H9 (cell line): Measurements from ENCODE around the gene TRPV4. TPM values are rescaled to one million over a fixed set of nuclear protein-coding genes. Genes with fewer than 3 reads are reported as not detected.

ENCODE experiments used
- DNase-seq: peaks from one replicate; pipeline ENCODE4 v3.0.0-alpha.2; 2017
- H2AFZ ChIP-seq: one replicate; pipeline ENCODE4 v1.6.1; 2013; ENCODE audit warnings: mild to moderate bottlenecking, low read length, control low read depth, moderate library complexity
- H2AK5ac ChIP-seq: 2 replicates; pipeline ENCODE4 v1.6.1; 2013; ENCODE audit warnings: low read length, control low read depth, mixed read lengths; ENCODE audit not compliant: insufficient read length
- H2BK120ac ChIP-seq: one replicate; pipeline ENCODE4 v1.6.1; 2013; ENCODE audit warnings: low read depth, mild to moderate bottlenecking, low read length, control low read depth, inconsistent platforms; ENCODE audit not compliant: poor library complexity, severe bottlenecking
- H2BK12ac ChIP-seq: 2 replicates; pipeline ENCODE4 v1.6.1; 2013; ENCODE audit warnings: low read length, control low read depth, mixed read lengths, low read depth; ENCODE audit not compliant: insufficient read length
- H2BK15ac ChIP-seq: 2 replicates; pipeline ENCODE4 v1.6.1; 2013; ENCODE audit warnings: low read depth, low read length, control low read depth
- H2BK20ac ChIP-seq: one replicate; pipeline ENCODE4 v1.6.1; 2013; ENCODE audit warnings: low read depth, mild to moderate bottlenecking, low read length, control low read depth, inconsistent platforms; ENCODE audit not compliant: poor library complexity, severe bottlenecking
- H2BK5ac ChIP-seq: 2 replicates; pipeline ENCODE4 v1.6.1; 2013; ENCODE audit warnings: low read length, control low read depth, mixed read lengths; ENCODE audit not compliant: insufficient read length
- H3K14ac ChIP-seq: 2 replicates; pipeline ENCODE4 v1.6.1; 2013; ENCODE audit warnings: low read length, control low read depth; ENCODE audit not compliant: insufficient read depth
- H3K18ac ChIP-seq: 2 replicates; pipeline ENCODE4 v1.6.1; 2013; ENCODE audit warnings: low read depth, mild to moderate bottlenecking, mixed read lengths, low read length, control low read depth; ENCODE audit not compliant: insufficient read length
- H3K23ac ChIP-seq: 2 replicates; pipeline ENCODE4 v1.6.1; 2013; ENCODE audit warnings: low read length, control low read depth, mixed read lengths, low read depth; ENCODE audit not compliant: insufficient read length
- H3K23me2 ChIP-seq: 2 replicates; pipeline ENCODE4 v1.6.1; 2013; ENCODE audit warnings: low read depth, mild to moderate bottlenecking, mixed read lengths, low read length, control low read depth; ENCODE audit not compliant: insufficient read length, poor library complexity, severe bottlenecking
- H3K27ac ChIP-seq: 2 replicates; pipeline ENCODE4 v1.5.1; 2013; ENCODE audit warnings: low read length, control low read depth, mixed read lengths, low read depth; ENCODE audit not compliant: insufficient read length
- H3K27me3 ChIP-seq: 2 replicates; pipeline ENCODE4 v1.6.1; 2013; ENCODE audit warnings: low read length, control low read depth, inconsistent platforms; ENCODE audit not compliant: insufficient read depth
- H3K4ac ChIP-seq: 2 replicates; pipeline ENCODE4 v1.6.1; 2013; ENCODE audit warnings: low read depth, mild to moderate bottlenecking, control low read depth, inconsistent platforms, low read length, moderate library complexity
- H3K4me1 ChIP-seq: 2 replicates; pipeline ENCODE4 v1.6.1; 2013; ENCODE audit warnings: low read length, control low read depth, inconsistent platforms; ENCODE audit not compliant: insufficient read depth
- H3K4me2 ChIP-seq: 2 replicates; pipeline ENCODE4 v1.6.1; 2013; ENCODE audit warnings: low read length, control low read depth, mixed read lengths; ENCODE audit not compliant: insufficient read length, insufficient read depth
- H3K56ac ChIP-seq: 2 replicates; pipeline ENCODE4 v1.6.1; 2013; ENCODE audit warnings: low read depth, mild to moderate bottlenecking, mixed read lengths, low read length, control low read depth; ENCODE audit not compliant: insufficient read length
- H3K79me1 ChIP-seq: 2 replicates; pipeline ENCODE4 v1.6.1; 2013; ENCODE audit warnings: low read depth, mild to moderate bottlenecking, moderate library complexity, low read length, control low read depth, inconsistent platforms; ENCODE audit not compliant: insufficient read depth, poor library complexity, severe bottlenecking
- H3K79me2 ChIP-seq: 2 replicates; pipeline ENCODE4 v1.6.1; 2013; ENCODE audit warnings: low read length, control low read depth, inconsistent platforms; ENCODE audit not compliant: insufficient read depth
- H3K9ac ChIP-seq: 2 replicates; pipeline ENCODE4 v1.6.1; 2013; ENCODE audit warnings: low read length, control low read depth, mixed read lengths; ENCODE audit not compliant: insufficient read length; ENCODE audit errors: extremely low read depth
- H3K9me3 ChIP-seq: one replicate; pipeline ENCODE4 v1.6.1; 2013; ENCODE audit warnings: low read depth, low read length, inconsistent platforms; ENCODE audit not compliant: control insufficient read depth
- H3T11ph ChIP-seq: one replicate; pipeline ENCODE4 v1.6.1; 2013; ENCODE audit warnings: mild to moderate bottlenecking, low read length, control low read depth, inconsistent platforms
- H4K20me1 ChIP-seq: one replicate; pipeline ENCODE4 v1.6.1; 2013; ENCODE audit not compliant: control insufficient read depth, insufficient read length, insufficient read depth
- H4K5ac ChIP-seq: 2 replicates; pipeline ENCODE4 v1.6.1; 2013; ENCODE audit warnings: low read depth, mild to moderate bottlenecking, mixed read lengths, low read length, control low read depth; ENCODE audit not compliant: insufficient read length
- H4K8ac ChIP-seq: replicated peaks from 2 replicates; pipeline ENCODE4 v1.6.1; 2013; ENCODE audit warnings: low read length, control low read depth, mixed read lengths, low read depth; ENCODE audit not compliant: insufficient read length
- H4K91ac ChIP-seq: 2 replicates; pipeline ENCODE4 v1.6.1; 2013; ENCODE audit warnings: low read depth, mild to moderate bottlenecking, moderate library complexity, mixed read lengths, low read length, control low read depth; ENCODE audit not compliant: insufficient read length
- H3K27ac Mint-ChIP-seq, 3 experiments: 2 replicates in 2 of 3; 3 replicates in 1 of 3; pipeline ENCODE4 v1.8.0; 2020 to 2021; ENCODE audit warnings: mixed read lengths in 3 of 3, mild to moderate bottlenecking in 1 of 3, moderate library complexity in 1 of 3
- H3K27me3 Mint-ChIP-seq: 2 replicates; pipeline ENCODE4 v1.8.0; 2021; ENCODE audit warnings: low read depth, mild to moderate bottlenecking, moderate library complexity, mixed read lengths
- H3K36me3 Mint-ChIP-seq, 3 experiments: 2 replicates in 2 of 3; 3 replicates in 1 of 3; pipeline ENCODE4 v1.8.0; 2020 to 2021; ENCODE audit warnings: low read depth in 3 of 3, mixed read lengths in 3 of 3; ENCODE audit not compliant: insufficient read depth in 1 of 3
- H3K4me1 Mint-ChIP-seq, 2 experiments: 2 replicates each; pipeline ENCODE4 v1.8.0; 2020; ENCODE audit warnings: mixed read lengths in 2 of 2
- H3K4me3 Mint-ChIP-seq, 2 experiments: 2 replicates in 1 of 2; 3 replicates in 1 of 2; pipeline ENCODE4 v1.8.0; 2020 to 2021; ENCODE audit warnings: mild to moderate bottlenecking in 2 of 2, mixed read lengths in 2 of 2, moderate library complexity in 1 of 2
- H3K9me3 Mint-ChIP-seq, 2 experiments: 2 replicates in 1 of 2; 3 replicates in 1 of 2; pipeline ENCODE4 v1.8.0; 2020; ENCODE audit warnings: mild to moderate bottlenecking in 2 of 2, mixed read lengths in 2 of 2, moderate library complexity in 1 of 2
- CTCF ChIP-seq: fragments of 200-600 bp; sonication (generic); conservative IDR thresholded peaks from 3 replicates; pipeline ENCODE4 v1.8.0; 2021; ENCODE audit warnings: antibody characterized with exemption, mild to moderate bottlenecking
- WGBS: extraction: QIAGEN DNeasy Blood & Tissue Kit; methylation state at CpG from one replicate; pipeline ENCODE4 v1.1.7; 2013; ENCODE audit warnings: missing lambda C conversion rate, low lambda C conversion rate, mixed read lengths; ENCODE audit not compliant: insufficient read length; ENCODE audit errors: extremely low coverage; 5-methylcytosine and 5-hydroxymethylcytosine counted together
- total RNA-seq: library from RNA; stranded (reverse); gene quantifications from 2 replicates; pipeline ENCODE4 v1.2.1, GENCODE V29; 2021

TRPV4 gene
- total RNA-seq, 1 experiment from 2014 or later, result 4.9 TPM

GRCh38 chr12:109873653-109874052 is 40.5 kb upstream of the TRPV4 start:
- Histone ChIP-seq H3K27ac (no peak overlapping the region), H4K8ac (no peak overlapping the region), H3K9me3 (no peaks in the 10 kb centered on the region), H2BK15ac (no peak overlapping the region), H4K20me1 (no peaks in the 10 kb centered on the region), H2AK5ac (no peak overlapping the region), H3K4ac (no peak overlapping the region), H3K4me2 (no peak overlapping the region), H3K79me2 (peaks cover 5% of the 10 kb centered on the region; the same call in 1 of the 2 replicates), H3K9ac (no peak overlapping the region), H3K18ac (no peak overlapping the region), H3K14ac (no peak overlapping the region), H3K79me1 (peaks cover 2% of the 10 kb centered on the region), H3K27me3 (no peaks in the 10 kb centered on the region), H3K56ac (no peak overlapping the region), H2BK12ac (no peak overlapping the region), H2BK5ac (no peak overlapping the region), H2BK120ac (no peak overlapping the region), H2AFZ (no peak overlapping the region), H3K23me2 (no peaks in the 10 kb centered on the region), H4K91ac (no peak overlapping the region), H4K5ac (no peak overlapping the region), H3K23ac (no peak overlapping the region), H2BK20ac (no peak overlapping the region), H3T11ph (no peak overlapping the region), H3K4me1 (peaks cover 3% of the 10 kb centered on the region)
- H3K4me1 Mint-ChIP-seq, result peaks cover 18% of the 10 kb centered on the region in 2 experiments
- H3K27ac Mint-ChIP-seq, result no peak overlapping the region
- WGBS, result no CpG with 5 or more reads among the region's 6 CpGs
- H3K4me3 Mint-ChIP-seq, result no peak overlapping the region
- H3K27me3 Mint-ChIP-seq, result no peaks in the 10 kb centered on the region
- no peak for DNase-seq
- H3K36me3 Mint-ChIP-seq, result no peaks in the 10 kb centered on the region; a peak in 2 of 7 replicates
- H3K9me3 Mint-ChIP-seq, result no peaks in the 10 kb centered on the region
- TF ChIP-seq CTCF, result no peak
